Keratinocyte (primary cell): ENCODE data around the gene ELP5.

Experiments
- CTCF ChIP-seq, 3 experiments: IDR thresholded peaks in 1 of 3; conservative IDR thresholded peaks in 1 of 3; optimal IDR thresholded peaks in 1 of 3; 2 replicates in 2 of 3; 3 replicates in 1 of 3; pipeline versions ENCODE3 to v1.5.1; 2011; ENCODE audit warnings: low read length in 3 of 3, mild to moderate bottlenecking in 3 of 3, moderate library complexity in 2 of 3, control low read depth in 1 of 3, inconsistent platforms in 1 of 3; ENCODE audit not compliant: insufficient read depth in 2 of 3; ENCODE audit errors: extremely low read depth in 1 of 3
- EZH2 ChIP-seq: IDR thresholded peaks from one replicate; pipeline ENCODE4 v1.6.1; 2012; ENCODE audit warnings: inconsistent platforms, mild to moderate bottlenecking, low read length, moderate library complexity

GRCh38 chr17:7307686-7308624 lies 55.9 kb downstream of the ELP5 start:
- no peak for TF ChIP-seq CTCF (optimal IDR thresholded peaks at IDR 0.05 in 1 of 3, IDR thresholded peaks at IDR 0.05 in 1 of 3, conservative IDR thresholded peaks at IDR 0.05 in 1 of 3; ENCODE audit: extremely low read depth in 1 of 3, insufficient read depth in 2 of 3, low read length in 3 of 3)
- no peak for TF ChIP-seq EZH2
